Kidney epithelial cell (primary cell): ENCODE measurements around the gene WDR72. TPM values are rescaled to one million over a fixed set of nuclear protein-coding genes. Genes with fewer than 3 reads are reported as not detected.

Experiments used
- DNase-seq: peaks from one replicate; pipeline ENCODE4 v3.0.0-alpha.2; 2010; ENCODE audit warnings: low read depth
- H3K27me3 ChIP-seq: 2 replicates; pipeline ENCODE4 v1.6.0; 2011; ENCODE audit warnings: low read length; ENCODE audit not compliant: control insufficient read depth, insufficient read depth
- H3K36me3 ChIP-seq: 2 replicates; pipeline ENCODE4 v1.5.1; 2011; ENCODE audit warnings: low read length; ENCODE audit not compliant: control insufficient read depth, insufficient read depth
- H3K4me3 ChIP-seq: 2 replicates; pipeline ENCODE4 v1.5.1; 2011; ENCODE audit warnings: low read depth, mild to moderate bottlenecking, control low read depth, low read length
- total RNA-seq: library from RNA; depleted of rRNA; stranded (reverse); fragments of >200 nt; gene quantifications from 2 replicates; pipeline ENCODE4 v1.2.3, GENCODE V29; 2015
- TF ChIP-seq, protein P1 (sequence below): IDR thresholded peaks from 2 replicates; pipeline ENCODE4 v1.5.1; 2011; ENCODE audit warnings: mild to moderate bottlenecking, moderate library complexity, low read length, control low read depth, inconsistent platforms; ENCODE audit not compliant: insufficient read depth, poor library complexity, severe bottlenecking

Gene WDR72
- total RNA-seq, 1 donor from 2014 or later = 0.38 TPM

DNA sequence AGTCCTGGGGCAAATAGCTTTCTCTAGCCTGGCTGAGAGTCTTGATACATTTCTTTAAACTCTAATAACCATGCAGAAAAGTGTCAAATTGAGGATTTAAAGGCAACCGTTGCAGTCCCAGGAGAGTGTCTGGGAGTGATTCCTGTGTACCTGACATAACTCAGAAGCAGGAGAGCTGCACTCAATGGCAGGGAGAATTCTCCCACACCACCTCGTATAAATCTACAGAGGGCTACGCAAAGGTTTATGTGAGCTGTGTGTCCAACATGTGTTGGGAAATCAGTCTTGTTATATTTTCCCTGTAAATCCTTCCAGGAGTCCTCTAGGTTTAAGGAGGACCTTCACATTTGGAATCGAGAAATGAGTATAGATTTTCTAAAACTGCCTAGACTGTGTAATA lies 192.6 kb downstream of the WDR72 start:
- H3K36me3 ChIP-seq = no peaks in the 10 kb centered on the region
- no peak overlapping the region for H3K4me3 ChIP-seq
- TF ChIP-seq, protein P1, sequence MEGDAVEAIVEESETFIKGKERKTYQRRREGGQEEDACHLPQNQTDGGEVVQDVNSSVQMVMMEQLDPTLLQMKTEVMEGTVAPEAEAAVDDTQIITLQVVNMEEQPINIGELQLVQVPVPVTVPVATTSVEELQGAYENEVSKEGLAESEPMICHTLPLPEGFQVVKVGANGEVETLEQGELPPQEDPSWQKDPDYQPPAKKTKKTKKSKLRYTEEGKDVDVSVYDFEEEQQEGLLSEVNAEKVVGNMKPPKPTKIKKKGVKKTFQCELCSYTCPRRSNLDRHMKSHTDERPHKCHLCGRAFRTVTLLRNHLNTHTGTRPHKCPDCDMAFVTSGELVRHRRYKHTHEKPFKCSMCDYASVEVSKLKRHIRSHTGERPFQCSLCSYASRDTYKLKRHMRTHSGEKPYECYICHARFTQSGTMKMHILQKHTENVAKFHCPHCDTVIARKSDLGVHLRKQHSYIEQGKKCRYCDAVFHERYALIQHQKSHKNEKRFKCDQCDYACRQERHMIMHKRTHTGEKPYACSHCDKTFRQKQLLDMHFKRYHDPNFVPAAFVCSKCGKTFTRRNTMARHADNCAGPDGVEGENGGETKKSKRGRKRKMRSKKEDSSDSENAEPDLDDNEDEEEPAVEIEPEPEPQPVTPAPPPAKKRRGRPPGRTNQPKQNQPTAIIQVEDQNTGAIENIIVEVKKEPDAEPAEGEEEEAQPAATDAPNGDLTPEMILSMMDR = no peak
- DNase-seq = no peak
- H3K27me3 ChIP-seq = no peaks in the 10 kb centered on the region

DNA sequence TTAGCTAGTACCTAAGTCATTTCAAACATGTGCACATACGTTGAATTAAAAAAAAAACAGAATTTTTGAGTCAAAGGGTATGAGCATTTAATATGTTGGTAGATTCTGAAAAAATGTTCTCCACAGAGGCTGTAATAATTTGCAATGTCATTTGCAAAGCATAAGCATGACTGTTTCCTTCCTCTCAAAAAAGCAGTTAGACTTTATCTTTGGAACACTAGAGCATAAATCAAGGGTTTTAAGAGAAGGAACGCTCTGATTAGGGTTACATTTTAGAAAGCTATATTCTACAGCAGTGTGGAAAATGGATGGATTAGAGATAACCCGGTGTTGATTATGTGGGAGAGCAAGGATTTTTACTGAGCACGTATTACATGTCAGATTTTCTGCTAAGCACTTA lies 193.7 kb downstream of the WDR72 start:
- DNase-seq = no peak
- Histone ChIP-seq H3K36me3 (no peaks in the 10 kb centered on the region), H3K4me3 (no peak overlapping the region), H3K27me3 (no peaks in the 10 kb centered on the region)
- TF ChIP-seq, protein P1 = no peak

DNA sequence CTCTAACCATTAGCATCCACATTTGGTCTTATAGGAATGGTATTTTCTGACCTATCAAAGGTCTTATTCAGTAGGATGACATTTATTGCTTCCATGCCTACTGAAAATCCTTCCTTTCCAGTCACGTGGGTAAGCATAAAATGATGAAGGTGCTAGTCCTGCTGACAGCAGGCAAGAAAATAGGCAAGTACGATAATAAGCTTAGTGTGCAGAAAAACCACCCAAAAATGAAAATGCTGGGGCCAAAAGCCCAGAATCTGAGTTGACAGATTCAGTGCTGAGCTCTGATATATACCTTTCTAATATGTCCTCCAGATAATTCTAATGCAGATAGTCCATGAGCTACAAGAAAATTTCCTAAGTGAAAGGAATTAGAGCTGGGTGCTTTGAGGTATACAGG lies 194.8 kb downstream of the WDR72 start:
- no peak for DNase-seq
- no peak overlapping the region for H3K4me3 ChIP-seq
- TF ChIP-seq, protein P1 = no peak
- H3K36me3 ChIP-seq = no peaks in the 10 kb centered on the region
- H3K27me3 ChIP-seq = no peaks in the 10 kb centered on the region

DNA sequence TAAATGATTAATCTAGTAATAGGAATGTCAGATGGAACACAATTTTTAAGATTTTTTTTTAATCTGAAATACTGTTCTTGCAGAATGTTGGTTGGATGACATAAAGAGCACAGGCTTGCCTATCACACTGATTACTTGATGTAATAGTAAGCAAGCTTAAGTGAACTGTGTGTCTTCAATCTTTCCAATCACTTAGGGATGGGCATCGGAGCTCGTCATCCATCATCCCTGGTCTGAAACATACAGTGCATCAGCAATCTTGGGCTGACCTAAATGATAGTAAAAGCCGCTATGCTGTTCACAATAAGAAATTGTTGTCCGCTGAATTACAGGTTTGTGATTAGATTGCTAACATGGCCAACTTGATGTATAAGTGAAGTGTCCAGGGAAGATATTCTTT lies 195.8 kb downstream of the WDR72 start:
- TF ChIP-seq, protein P1 = no peak
- no peaks in the 10 kb centered on the region for H3K27me3 ChIP-seq
- DNase-seq = no peak
- no peak overlapping the region for H3K4me3 ChIP-seq
- H3K36me3 ChIP-seq = no peaks in the 10 kb centered on the region

DNA sequence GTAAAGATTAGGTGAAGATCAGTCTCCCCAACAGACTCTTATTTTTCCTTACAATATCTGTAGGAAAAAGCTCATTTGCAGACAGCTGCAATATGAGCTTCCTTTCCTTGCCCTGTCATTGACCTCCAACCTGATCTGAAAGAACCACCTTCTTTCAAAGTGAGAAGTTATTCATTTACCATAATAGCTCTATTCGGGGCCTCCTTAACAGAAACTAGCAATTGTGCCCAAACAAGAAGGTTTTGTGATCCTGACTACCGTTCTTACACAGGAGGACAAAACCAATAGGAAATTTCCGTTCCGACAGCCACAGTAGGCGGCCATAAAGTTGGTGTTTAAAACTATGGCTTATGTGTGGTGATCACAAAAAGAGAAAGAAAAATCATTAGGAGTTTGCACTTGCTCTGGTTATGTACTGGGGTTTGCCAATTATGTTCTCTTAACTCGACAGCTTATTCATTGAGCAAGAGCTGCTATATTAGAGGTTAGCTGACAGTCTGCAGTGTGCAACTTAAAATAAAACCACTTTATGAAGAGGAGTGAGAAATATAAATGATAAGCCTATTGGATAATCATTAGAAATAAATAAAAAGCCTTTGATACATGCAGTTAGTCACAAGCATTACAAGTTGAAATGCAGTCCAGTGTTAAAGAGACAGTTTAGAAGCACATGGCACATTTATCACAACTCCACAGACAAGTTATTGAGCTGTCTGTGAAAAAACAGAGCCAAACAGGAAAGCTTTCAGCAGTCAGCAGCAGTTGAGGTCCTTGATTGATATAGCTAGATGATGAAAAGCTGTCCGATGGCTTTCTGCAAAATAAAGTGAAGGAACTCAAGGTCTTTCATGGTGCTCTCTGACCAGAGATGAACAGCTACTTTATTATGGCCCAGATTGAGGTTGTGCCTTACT lies 199.8 kb downstream of the WDR72 start:
- Histone ChIP-seq H3K27me3 (no peaks in the 10 kb centered on the region), H3K36me3 (no peaks in the 10 kb centered on the region), H3K4me3 (no peak overlapping the region)
- DNase-seq = peak; percentile 9
- TF ChIP-seq, protein P1 = no peak
